ENCODE results near the gene P2RY2.
"Not testable (repeated sequence)": the region's sequence is repeated elsewhere in the genome, so short reads cannot be mapped to it uniquely, and the experiment has no call there.

The P2RY2 gene

GRCh38 chr11:73270016-73270854 is 52.2 kb downstream of the P2RY2 start:
- no peaks in the 10 kb centered on the region for H4K20me1 ChIP-seq (ENCODE audit: insufficient read depth, low read length)
- H3K27ac ChIP-seq (ENCODE audit: low read length): peak overlapping the region; percentile 95
- H3K27me3 ChIP-seq (replicated peaks; ENCODE audit: insufficient read depth, low read length): no peaks in the 10 kb centered on the region
- H3K79me2 ChIP-seq (ENCODE audit: low read length): no peaks in the 10 kb centered on the region
- peak overlapping the region; percentile 69 for H3K9ac ChIP-seq (ENCODE audit: low read length)
- H3K9me2 ChIP-seq (replicated peaks; ENCODE audit: insufficient read depth, low read length): no peaks in the 10 kb centered on the region
- no peaks in the 10 kb centered on the region for H3K9me3 ChIP-seq (replicated peaks; ENCODE audit: insufficient read depth, low read length)
- peak; percentile 15 for DNase-seq
- peaks cover 40% of the 10 kb centered on the region for H3F3A ChIP-seq (ENCODE audit: insufficient read depth, low read length)
- no peak for TF ChIP-seq EZH2phosphoT487 (IDR thresholded peaks at IDR 0.05; ENCODE audit: low read length)
- no peak for TF ChIP-seq EZH2 (optimal IDR thresholded peaks at IDR 0.05; ENCODE audit: low read depth, low read length)
- TF ChIP-seq, protein P1, sequence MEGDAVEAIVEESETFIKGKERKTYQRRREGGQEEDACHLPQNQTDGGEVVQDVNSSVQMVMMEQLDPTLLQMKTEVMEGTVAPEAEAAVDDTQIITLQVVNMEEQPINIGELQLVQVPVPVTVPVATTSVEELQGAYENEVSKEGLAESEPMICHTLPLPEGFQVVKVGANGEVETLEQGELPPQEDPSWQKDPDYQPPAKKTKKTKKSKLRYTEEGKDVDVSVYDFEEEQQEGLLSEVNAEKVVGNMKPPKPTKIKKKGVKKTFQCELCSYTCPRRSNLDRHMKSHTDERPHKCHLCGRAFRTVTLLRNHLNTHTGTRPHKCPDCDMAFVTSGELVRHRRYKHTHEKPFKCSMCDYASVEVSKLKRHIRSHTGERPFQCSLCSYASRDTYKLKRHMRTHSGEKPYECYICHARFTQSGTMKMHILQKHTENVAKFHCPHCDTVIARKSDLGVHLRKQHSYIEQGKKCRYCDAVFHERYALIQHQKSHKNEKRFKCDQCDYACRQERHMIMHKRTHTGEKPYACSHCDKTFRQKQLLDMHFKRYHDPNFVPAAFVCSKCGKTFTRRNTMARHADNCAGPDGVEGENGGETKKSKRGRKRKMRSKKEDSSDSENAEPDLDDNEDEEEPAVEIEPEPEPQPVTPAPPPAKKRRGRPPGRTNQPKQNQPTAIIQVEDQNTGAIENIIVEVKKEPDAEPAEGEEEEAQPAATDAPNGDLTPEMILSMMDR (IDR thresholded peaks at IDR 0.05; ENCODE audit: low read length): peak; percentile 9; the same call in 1 of the 2 replicates
- H3K4me2 ChIP-seq (ENCODE audit: low read depth, low read length): peak overlapping the region; percentile 74
- H2AFZ ChIP-seq (ENCODE audit: low read length): peak overlapping the region; percentile 19; the same call in 1 of the 2 replicates
- H3K4me3 ChIP-seq (ENCODE audit: low read length): peak overlapping the region; percentile 35
- peaks cover 46% of the 10 kb centered on the region for H3K4me1 ChIP-seq (ENCODE audit: low read length)
- no peaks in the 10 kb centered on the region for H3K36me3 ChIP-seq (replicated peaks; ENCODE audit: insufficient read depth, low read length)

DNA sequence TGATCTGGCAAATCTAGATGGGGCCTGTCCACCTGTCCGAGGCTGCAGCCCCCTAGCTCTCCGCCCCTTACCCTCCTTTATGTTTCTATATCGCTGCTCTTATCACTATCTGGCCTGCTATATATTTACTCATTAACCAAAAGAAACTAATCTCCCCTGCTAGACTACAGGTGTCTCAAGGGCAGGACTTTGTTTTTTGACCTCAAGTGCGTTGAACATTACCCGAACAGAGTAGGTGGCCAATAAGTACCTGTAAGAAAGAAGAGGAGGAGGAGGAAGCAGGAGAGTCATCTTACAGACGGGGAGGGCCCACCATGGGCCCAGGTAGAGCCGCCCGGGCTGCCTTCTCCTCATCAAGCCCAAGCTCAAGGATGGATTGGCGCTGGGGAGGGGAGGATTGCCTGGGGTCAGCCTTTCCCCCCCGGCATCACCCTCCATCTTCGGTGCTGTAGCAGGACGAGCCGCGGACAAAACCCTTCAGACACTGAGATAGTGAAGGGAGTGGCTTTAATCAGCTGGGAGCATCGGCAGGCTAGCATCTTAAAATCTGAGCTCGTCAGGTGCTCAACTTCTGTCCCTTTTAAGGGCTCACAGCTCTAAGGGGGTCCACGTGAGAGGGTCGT is 52.9 kb downstream of the P2RY2 start:
- H4K20me1 ChIP-seq (ENCODE audit: insufficient read depth, low read length): no peaks in the 10 kb centered on the region
- peaks cover 40% of the 10 kb centered on the region for H3F3A ChIP-seq (ENCODE audit: insufficient read depth, low read length)
- H3K9me2 ChIP-seq (replicated peaks; ENCODE audit: insufficient read depth, low read length): no peaks in the 10 kb centered on the region
- peak; percentile 7 for DNase-seq
- no peaks in the 10 kb centered on the region for H3K79me2 ChIP-seq (ENCODE audit: low read length)
- peak overlapping the region; percentile 35 for H3K4me3 ChIP-seq (ENCODE audit: low read length)
- no peaks in the 10 kb centered on the region for H3K27me3 ChIP-seq (replicated peaks; ENCODE audit: insufficient read depth, low read length)
- H3K36me3 ChIP-seq (replicated peaks; ENCODE audit: insufficient read depth, low read length): no peaks in the 10 kb centered on the region
- H2AFZ ChIP-seq (ENCODE audit: low read length): no peak overlapping the region
- no peak for TF ChIP-seq EZH2 (optimal IDR thresholded peaks at IDR 0.05; ENCODE audit: low read depth, low read length)
- TF ChIP-seq, protein P1 (IDR thresholded peaks at IDR 0.05; ENCODE audit: low read length): no peak
- TF ChIP-seq EZH2phosphoT487 (IDR thresholded peaks at IDR 0.05; ENCODE audit: low read length): no peak
- peak overlapping the region; percentile 95 for H3K27ac ChIP-seq (ENCODE audit: low read length)
- no peaks in the 10 kb centered on the region for H3K9me3 ChIP-seq (replicated peaks; ENCODE audit: insufficient read depth, low read length)
- peak overlapping the region; percentile 69 for H3K9ac ChIP-seq (ENCODE audit: low read length)
- peak overlapping the region; percentile 74 for H3K4me2 ChIP-seq (ENCODE audit: low read depth, low read length)
- peaks cover 46% of the 10 kb centered on the region for H3K4me1 ChIP-seq (ENCODE audit: low read length)

DNA sequence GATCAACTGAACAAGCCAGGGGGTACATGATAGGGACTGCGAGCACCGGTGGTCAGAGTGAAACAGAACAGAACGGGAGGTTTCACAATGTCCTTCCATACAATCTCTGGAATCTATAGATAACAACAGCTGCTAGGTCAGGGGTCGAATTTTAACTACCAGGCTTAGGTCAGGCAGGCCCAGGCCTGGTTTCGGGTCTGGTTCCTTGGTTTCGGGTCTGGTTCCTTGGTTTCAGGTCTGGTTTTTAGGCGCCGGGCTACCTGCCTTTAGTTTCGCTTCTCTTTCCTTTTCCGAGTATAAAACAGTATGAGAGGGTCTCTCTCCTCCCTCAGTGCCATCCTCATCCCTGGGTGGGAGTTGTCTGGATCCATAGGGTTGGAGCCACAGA is 53.4 kb downstream of the P2RY2 start:
- H3K9me3 ChIP-seq (replicated peaks; ENCODE audit: insufficient read depth, low read length); H3K9me2 ChIP-seq (replicated peaks; ENCODE audit: insufficient read depth, low read length); H3K36me3 ChIP-seq (replicated peaks; ENCODE audit: insufficient read depth, low read length); H4K20me1 ChIP-seq (ENCODE audit: insufficient read depth, low read length); H3K27me3 ChIP-seq (replicated peaks; ENCODE audit: insufficient read depth, low read length); H3K79me2 ChIP-seq (ENCODE audit: low read length): not testable (repeated sequence)
- Histone ChIP-seq H3F3A (ENCODE audit: insufficient read depth, low read length) (peaks cover 40% of the 10 kb centered on the region), H3K4me2 (ENCODE audit: low read depth, low read length) (peak overlapping the region; percentile 74), H3K27ac (ENCODE audit: low read length) (peak overlapping the region; percentile 95), H3K4me3 (ENCODE audit: low read length) (peak overlapping the region; percentile 48), H3K4me1 (ENCODE audit: low read length) (peaks cover 46% of the 10 kb centered on the region), H2AFZ (ENCODE audit: low read length) (peak overlapping the region; percentile 37; the same call in 1 of the 2 replicates), H3K9ac (ENCODE audit: low read length) (peak overlapping the region; percentile 69)
- DNase-seq: peak; percentile 68
